Upper lobe of left lung (tissue), 4 donors: Measurements from ENCODE around the gene PPP6R2.

Experiments
- CTCF ChIP-seq, 6 experiments: fragments of 450-650 bp in 4 of 6; fragments of 200-600 bp in 2 of 6; sonication (generic) in 2 of 6; IDR thresholded peaks; one replicate each; pipeline ENCODE4 v1.5.1; 2016 to 2019; ENCODE audit warnings: antibody characterized with exemption in 6 of 6
- POLR2A ChIP-seq, 4 donors: fragments of 450-650 bp; IDR thresholded peaks; one replicate each; pipeline ENCODE4 v1.5.1; 2016 to 2017; ENCODE audit warnings: antibody characterized with exemption in 4 of 4, mild to moderate bottlenecking in 2 of 4

- TF ChIP-seq CTCF (IDR thresholded peaks at IDR 0.05) (no peak), POLR2A (IDR thresholded peaks at IDR 0.05) (no peak)
Observed at GRCh38 chr22:50436015-50436830, 93.1 kb downstream of the PPP6R2 start.
